HG03064 (cell line): Measurements from ENCODE around the gene NOTCH2.

Experiments
- ATAC-seq: cut with Tn5 transposase; IDR thresholded peaks from one replicate; pipeline ENCODE4 v1.9.1; 2021; ENCODE audit warnings: low read depth; ENCODE audit not compliant: unreplicated experiment

Gene NOTCH2

DNA sequence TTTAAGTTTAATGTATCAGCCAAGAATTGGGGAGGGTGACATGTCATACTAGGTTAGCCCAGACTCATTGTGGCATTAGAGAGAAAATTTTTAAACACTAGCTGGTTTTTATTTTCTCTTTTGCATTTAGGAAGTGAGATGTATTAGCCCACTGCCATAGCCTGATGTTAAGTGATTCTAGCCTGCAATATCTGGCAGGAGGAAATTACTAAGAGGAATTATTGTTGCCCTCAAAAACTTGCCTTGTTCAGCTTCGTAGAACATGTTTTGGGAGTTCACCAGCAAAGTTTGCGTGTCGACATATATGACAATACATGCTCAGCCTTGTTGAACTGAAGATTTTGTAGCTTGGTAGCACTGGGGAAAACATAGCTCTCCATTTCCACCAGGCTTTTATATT is 185.6 kb downstream of the NOTCH2 start:
- no peak for ATAC-seq

GRCh38 chr1:119882132-119883049 is 187.1 kb downstream of the NOTCH2 start:
- no peak for ATAC-seq

DNA sequence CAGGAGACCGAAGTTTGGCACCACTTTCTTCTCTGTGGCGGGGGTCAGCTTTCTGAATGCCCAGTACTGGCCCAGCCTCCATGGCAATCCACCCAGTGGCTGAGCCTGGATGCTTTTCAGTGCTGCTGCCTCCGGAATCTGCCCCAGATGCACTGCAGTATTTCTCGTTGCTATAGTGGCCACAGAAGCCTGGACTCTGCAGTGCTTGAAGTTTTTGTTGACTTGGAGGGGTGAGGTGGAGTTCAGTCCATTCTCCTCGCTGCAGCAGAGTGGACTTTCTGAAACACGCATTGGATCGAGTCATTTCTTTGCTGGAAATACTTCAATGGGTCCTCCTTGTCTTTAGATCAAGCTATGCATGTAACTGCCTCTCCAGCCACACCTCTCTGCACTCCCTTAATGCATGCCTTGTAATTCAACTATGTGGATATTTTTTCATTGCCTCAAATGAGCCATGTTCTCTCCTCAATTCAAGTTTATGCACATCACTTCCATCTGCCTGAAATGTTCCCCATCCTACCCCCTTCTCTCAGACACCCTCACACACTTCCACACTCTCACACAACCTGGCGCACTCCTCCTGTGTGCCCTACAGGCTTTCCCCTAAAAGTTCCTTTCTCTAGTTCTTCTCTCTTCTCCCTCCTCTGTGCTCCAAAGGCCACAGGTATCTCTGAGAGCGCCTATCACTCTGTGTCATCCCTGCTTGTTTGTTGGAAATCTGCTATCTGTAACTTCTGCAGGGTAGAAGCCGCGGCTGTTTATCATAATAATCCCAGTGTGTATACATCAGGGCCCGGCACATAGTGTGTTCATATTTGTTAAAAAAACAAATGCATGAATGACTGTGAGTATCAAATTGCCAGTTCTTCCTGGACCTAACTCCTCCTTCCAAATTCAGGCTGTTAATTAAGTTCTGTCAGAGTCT is 189.7 kb downstream of the NOTCH2 start:
- no peak for ATAC-seq

DNA sequence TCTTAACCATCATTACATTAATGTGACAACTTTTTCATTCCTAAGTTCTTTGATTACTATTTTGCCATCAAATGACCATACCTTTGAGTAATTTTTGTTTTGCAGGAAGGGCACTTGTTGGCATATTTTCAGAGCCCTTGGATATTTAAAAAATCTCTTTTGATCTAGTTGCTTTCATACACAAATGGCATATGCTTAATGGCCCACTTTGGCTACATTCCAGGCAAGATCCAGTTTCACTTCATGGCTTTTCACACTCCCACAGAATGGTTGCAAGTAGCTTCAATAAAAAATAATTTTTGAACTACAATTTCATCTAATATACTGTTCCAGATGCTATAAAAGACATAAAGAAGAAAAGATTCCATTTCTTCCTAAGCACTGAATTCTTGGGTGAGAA is 191.3 kb downstream of the NOTCH2 start:
- no peak for ATAC-seq

- no peak for ATAC-seq
These were observed 195.3 kb downstream of the NOTCH2 start for GRCh38 chr1:119874186-119874585.

DNA sequence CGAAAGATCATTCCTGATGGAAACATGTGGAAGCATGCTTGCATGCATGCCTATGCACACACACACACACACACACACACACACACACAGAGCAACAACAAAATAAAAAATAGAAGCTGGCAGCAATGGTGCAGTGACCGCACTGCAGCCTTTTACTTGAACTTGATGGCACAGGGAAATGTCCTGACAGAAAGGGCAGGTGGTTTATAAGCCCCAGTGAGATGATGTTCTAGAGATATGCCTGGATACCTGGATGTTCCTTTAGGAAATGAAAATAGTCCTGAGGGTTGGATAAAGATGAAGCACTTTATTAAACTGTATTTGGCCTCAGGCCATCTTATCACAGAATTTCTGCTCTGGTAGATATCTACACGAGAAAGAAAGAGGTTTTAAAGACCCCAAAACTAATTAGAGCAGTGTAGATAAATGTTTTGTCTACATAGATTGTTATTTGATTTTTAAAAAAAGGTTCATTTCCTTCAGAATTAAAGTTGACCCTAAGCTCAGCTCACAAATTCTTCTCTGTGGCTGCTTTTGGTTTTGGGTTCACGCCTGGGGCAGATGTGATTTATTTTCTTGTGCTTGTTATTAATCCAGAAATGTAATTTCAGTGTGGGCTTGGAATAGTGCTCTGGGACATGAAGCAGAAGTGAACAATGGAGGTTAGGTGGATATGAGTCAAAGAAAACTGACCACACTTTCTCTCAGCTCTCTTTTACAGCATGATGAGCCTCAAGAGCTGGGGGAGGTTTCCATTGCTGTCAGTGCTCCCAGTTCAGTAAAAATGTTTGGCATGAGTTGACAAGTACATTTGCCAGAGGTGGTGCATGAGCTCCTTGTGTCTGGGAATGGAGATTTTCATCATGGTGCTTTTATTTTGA is 196.1 kb downstream of the NOTCH2 start:
- no peak for ATAC-seq

GRCh38 chr1:119871881-119872280 is 197.6 kb downstream of the NOTCH2 start:
- no peak for ATAC-seq

DNA sequence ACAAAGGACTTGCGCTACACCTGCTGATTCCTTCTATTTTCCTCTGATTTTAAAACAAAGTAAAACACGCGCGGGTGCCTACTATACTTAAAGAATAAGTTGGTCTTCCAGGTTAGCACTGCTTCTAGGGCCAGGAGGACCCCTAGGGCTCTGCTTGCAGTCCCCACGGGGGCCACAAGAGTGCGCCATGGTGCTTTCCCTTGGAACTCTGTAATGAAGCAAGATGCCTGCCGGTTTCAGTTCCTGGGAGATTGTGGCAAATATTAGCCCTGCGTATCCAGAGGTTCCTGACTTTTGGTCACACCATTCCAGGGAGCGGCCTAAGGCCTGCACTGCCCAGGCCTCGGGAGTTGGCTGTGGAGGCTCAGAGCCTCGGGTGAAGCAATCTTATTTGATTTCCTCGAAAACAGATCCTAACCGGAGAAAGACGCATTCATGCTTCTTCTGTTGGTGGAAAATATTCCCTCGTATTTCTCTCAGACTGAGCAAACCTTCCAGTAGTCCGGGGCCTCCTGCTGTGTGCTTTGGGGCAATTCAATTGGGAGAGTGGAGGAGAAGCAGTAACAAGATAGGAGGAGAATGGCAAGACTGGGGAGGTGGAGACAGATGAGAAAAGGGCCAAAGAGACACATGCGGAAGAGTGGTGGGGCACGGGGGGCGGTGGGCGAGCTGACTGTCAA is 198.4 kb downstream of the NOTCH2 start:
- no peak for ATAC-seq

GRCh38 chr1:119869995-119870394 is 199.5 kb downstream of the NOTCH2 start:
- no peak for ATAC-seq

DNA sequence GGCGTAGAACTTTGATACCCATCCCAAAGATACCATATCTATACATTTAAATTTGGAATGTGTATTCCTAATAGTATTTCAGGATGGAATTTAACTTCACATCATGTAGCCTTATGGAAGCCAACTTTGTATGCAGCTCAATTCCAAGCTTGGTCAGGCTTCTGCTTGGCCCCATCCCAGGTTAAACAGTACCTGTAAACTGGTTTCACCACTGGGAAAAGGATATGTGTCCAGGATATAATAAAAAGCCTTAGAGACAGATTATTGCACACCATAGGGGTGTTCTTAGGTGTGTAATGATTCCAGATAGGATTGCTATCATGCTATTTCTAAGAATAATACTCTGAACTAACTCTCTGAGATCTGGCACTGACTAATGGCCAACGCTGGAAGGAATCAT is 201.3 kb downstream of the NOTCH2 start:
- ATAC-seq, result no peak

- ATAC-seq, result no peak
These were observed 203.0 kb downstream of the NOTCH2 start for GRCh38 chr1:119866451-119866850.

DNA sequence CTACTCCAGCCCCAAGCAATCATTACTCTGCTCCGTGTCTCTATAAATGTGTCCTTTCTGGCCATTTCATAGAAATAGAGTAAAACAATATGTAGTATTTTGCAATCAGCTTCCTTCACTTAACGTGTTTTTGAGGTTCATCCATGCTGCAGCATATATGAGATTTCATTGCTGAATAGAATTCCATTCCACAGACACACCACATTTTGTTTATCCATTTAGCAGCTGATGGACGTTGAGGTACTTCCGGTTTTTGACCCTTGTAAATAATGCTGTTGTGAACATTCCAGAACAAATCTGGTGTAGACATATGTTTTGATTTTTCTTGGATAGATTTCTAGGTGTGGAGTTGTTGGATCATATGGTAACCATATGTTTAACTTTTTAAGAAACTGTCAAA is 203.8 kb downstream of the NOTCH2 start:
- no peak for ATAC-seq

- no peak for ATAC-seq
These were observed 207.2 kb downstream of the NOTCH2 start for GRCh38 chr1:119862276-119862675.
